HCT116 (cell line): ENCODE data around the gene GAL. TPM values are rescaled to one million over a fixed set of nuclear protein-coding genes. Genes with fewer than 3 reads are reported as not detected.

Source experiments
- ATAC-seq: fragments of 200-7000 bp; cut with Tn5 transposase; 2 replicates; pipeline ENCODE4 v1.9.1; 2020; ENCODE audit warnings: mild to moderate bottlenecking, moderate library complexity
- BruUV-seq: library from RNA; stranded (reverse); fragments of 400-500 nt; replicated peaks from 2 replicates; lab custom pipeline; 2021; lab: Mats Ljungman, UMichigan
- CTCF ChIA-PET: fragments of 300-600 bp; sonication (Branson Sonifier 250); formaldehyde crosslinking; loops from one replicate; lab custom pipeline; 2021; ENCODE audit warnings: antibody characterized with exemption; lab: Charles Lee
- POLR2A ChIA-PET: fragments of 300-600, 350-600 bp; sonication (Branson Sonifier 250); formaldehyde crosslinking; loops from one replicate; lab custom pipeline; 2021; ENCODE audit warnings: antibody characterized with exemption; lab: Charles Lee
- RAD21 ChIA-PET, 2 experiments: fragments of 300-600 bp; sonication (Branson Sonifier 250); formaldehyde crosslinking; loops; one replicate each; lab custom pipeline; 2023; ENCODE audit warnings: low total read pairs in 2 of 2; ENCODE audit not compliant: uncharacterized antibody in 2 of 2, unreplicated experiment in 2 of 2, low non-redundant PET in 1 of 2; lab: Charles Lee
- DNase-seq: peaks from one replicate; pipeline ENCODE4 v3.0.0-alpha.2; 2010; ENCODE audit warnings: low read depth, low spot score
- H2AFZ ChIP-seq: fragments of 200-600 bp; shearing (Covaris generic), sonication (generic); 2 replicates; pipeline ENCODE4 v1.6.1; 2017; ENCODE audit warnings: low read depth, mixed run types, mixed read lengths, antibody characterized with exemption, low read length; ENCODE audit not compliant: poor library complexity, severe bottlenecking
- H3K27ac ChIP-seq: 2 replicates; pipeline ENCODE4 v1.5.1; 2012; ENCODE audit warnings: low read depth, low read length
- H3K27me3 ChIP-seq: fragments of 200-600 bp; sonication (generic); 2 replicates; pipeline ENCODE4 v1.6.1; 2016; ENCODE audit warnings: mixed run types, low read length, mixed read lengths; ENCODE audit not compliant: insufficient read depth
- H3K36me3 ChIP-seq, 2 experiments: fragments of 200-500 bp in 1 of 2; fragments of 200-600 bp in 1 of 2; sonication (Bioruptor generic) in 1 of 2; sonication (generic) in 1 of 2; 2 replicates each; pipeline versions ENCODE4 v1.5.1 to v1.6.1; 2014 to 2016; ENCODE audit warnings: low read length in 2 of 2, inconsistent platforms in 1 of 2, mixed read lengths in 1 of 2, mixed run types in 1 of 2; ENCODE audit not compliant: insufficient read depth in 2 of 2, control insufficient read depth in 1 of 2
- H3K4me1 ChIP-seq, 2 experiments: fragments of 200-600 bp in 1 of 2; sonication (generic) in 1 of 2; 2 replicates each; pipeline versions ENCODE4 v1.5.1 to v1.6.1; 2012 to 2017; ENCODE audit warnings: low read length in 2 of 2, inconsistent platforms in 1 of 2, mild to moderate bottlenecking in 1 of 2, mixed read lengths in 1 of 2, mixed run types in 1 of 2, moderate library complexity in 1 of 2; ENCODE audit not compliant: insufficient read depth in 2 of 2, control insufficient read depth in 1 of 2
- H3K4me2 ChIP-seq: fragments of 200-600 bp; sonication (generic); 2 replicates; pipeline ENCODE4 v1.6.1; 2017; ENCODE audit warnings: mixed run types, low read length, mixed read lengths
- H3K4me3 ChIP-seq, 2 experiments: fragments of 200-600 bp in 1 of 2; sonication (generic) in 1 of 2; replicated peaks in 1 of 2; 2 replicates each; pipeline ENCODE4 v1.5.1; 2011 to 2016; ENCODE audit warnings: low read length in 2 of 2, control low read depth in 1 of 2, low read depth in 1 of 2, mild to moderate bottlenecking in 1 of 2, mixed read lengths in 1 of 2, mixed run types in 1 of 2
- H3K79me2 ChIP-seq: fragments of 200-600 bp; sonication (generic); 2 replicates; pipeline ENCODE4 v1.6.1; 2017; ENCODE audit warnings: mild to moderate bottlenecking, mixed run types, low read length, moderate library complexity, mixed read lengths; ENCODE audit not compliant: insufficient read depth
- H3K9ac ChIP-seq: fragments of 200-600 bp; sonication (generic); 2 replicates; pipeline ENCODE4 v1.6.1; 2016; ENCODE audit warnings: low read length, mixed read lengths
- H3K9me2 ChIP-seq: fragments of 200-600 bp; sonication (generic), shearing (Covaris generic); 2 replicates; pipeline ENCODE4 v1.6.1; 2017; ENCODE audit warnings: mixed run types, mild to moderate bottlenecking, moderate library complexity; ENCODE audit not compliant: insufficient read depth
- H3K9me3 ChIP-seq, 2 experiments: fragments of 200-500 bp in 1 of 2; fragments of 200-600 bp in 1 of 2; sonication (Bioruptor generic) in 1 of 2; sonication (generic) in 1 of 2; 2 replicates each; pipeline ENCODE4 v1.6.1; 2014 to 2017; ENCODE audit warnings: low read length in 2 of 2, mixed read lengths in 2 of 2, inconsistent platforms in 1 of 2, low read depth in 1 of 2, mild to moderate bottlenecking in 1 of 2, mixed run types in 1 of 2, moderate library complexity in 1 of 2; ENCODE audit not compliant: control insufficient read depth in 1 of 2, insufficient read depth in 1 of 2
- H4K20me1 ChIP-seq: fragments of 200-600 bp; sonication (generic), shearing (Covaris generic); 2 replicates; pipeline ENCODE4 v1.6.1; 2017; ENCODE audit warnings: mixed run types, mild to moderate bottlenecking, moderate library complexity; ENCODE audit not compliant: insufficient read depth
- CBX3 ChIP-seq: IDR thresholded peaks from 2 replicates; pipeline ENCODE4 v1.6.1; 2012; ENCODE audit warnings: low read depth
- CEBPB ChIP-seq: IDR thresholded peaks from 2 replicates; pipeline ENCODE4 v1.6.1; 2012; ENCODE audit warnings: low read depth
- EGR1 ChIP-seq: IDR thresholded peaks from 2 replicates; pipeline ENCODE4 v1.6.1; 2012; ENCODE audit warnings: low read depth
- ELF1 ChIP-seq: IDR thresholded peaks from 2 replicates; pipeline ENCODE4 v1.6.1; 2012; ENCODE audit warnings: low read depth, borderline replicate concordance
- JUND ChIP-seq: IDR thresholded peaks from 2 replicates; pipeline ENCODE4 v1.6.1; 2012
- POLR2AphosphoS5 ChIP-seq: IDR thresholded peaks from 2 replicates; pipeline ENCODE4 v1.6.1; 2011; ENCODE audit warnings: mild to moderate bottlenecking, low read depth, low read length, moderate library complexity
- RAD21 ChIP-seq: IDR thresholded peaks from 2 replicates; pipeline ENCODE4 v1.6.1; 2012; ENCODE audit warnings: low read depth, mild to moderate bottlenecking
- SP1 ChIP-seq: IDR thresholded peaks from 2 replicates; pipeline ENCODE4 v1.6.1; 2012; ENCODE audit warnings: low read depth
- SRF ChIP-seq: IDR thresholded peaks from 2 replicates; pipeline ENCODE4 v1.6.1; 2012; ENCODE audit warnings: low read depth
- TCF7L2 ChIP-seq: IDR thresholded peaks from 2 replicates; pipeline ENCODE4 v1.7.0; 2011; ENCODE audit warnings: borderline replicate concordance, inconsistent platforms; ENCODE audit not compliant: insufficient read depth, insufficient read length; ENCODE audit errors: extremely low read depth
- ZNF274 ChIP-seq: fragments of 200-500 bp; sonication (Bioruptor generic); IDR thresholded peaks from 2 replicates; pipeline ENCODE4 v1.6.1; 2014; ENCODE audit warnings: mild to moderate bottlenecking, low read depth, low read length, inconsistent platforms
- intact Hi-C: fragments of 100-400 bp; cut with micrococcal nuclease; formaldehyde crosslinking; loops from 2 replicates; pipeline ENCODE4 v1.10.0; 2022
- total RNA-seq: library from RNA; stranded (reverse); gene quantifications from one replicate; pipeline ENCODE4 v1.2.1, GENCODE V29; 2021; ENCODE audit not compliant: unreplicated experiment
- TF ChIP-seq, protein P1 (sequence below): IDR thresholded peaks from 2 replicates; pipeline ENCODE4 v1.6.1; 2012
- TF ChIP-seq, protein P2 (sequence below): IDR thresholded peaks from 2 replicates; pipeline ENCODE4 v1.6.1; 2012
- TF ChIP-seq, protein P3 (sequence below): IDR thresholded peaks from 2 replicates; pipeline ENCODE4 v1.6.1; 2011; ENCODE audit warnings: mild to moderate bottlenecking, low read length, moderate library complexity; ENCODE audit not compliant: insufficient replicate concordance; ENCODE audit errors: extremely low read depth

GAL gene
- total RNA-seq, 1 experiment from 2014 or later = 83.1 TPM

DNA sequence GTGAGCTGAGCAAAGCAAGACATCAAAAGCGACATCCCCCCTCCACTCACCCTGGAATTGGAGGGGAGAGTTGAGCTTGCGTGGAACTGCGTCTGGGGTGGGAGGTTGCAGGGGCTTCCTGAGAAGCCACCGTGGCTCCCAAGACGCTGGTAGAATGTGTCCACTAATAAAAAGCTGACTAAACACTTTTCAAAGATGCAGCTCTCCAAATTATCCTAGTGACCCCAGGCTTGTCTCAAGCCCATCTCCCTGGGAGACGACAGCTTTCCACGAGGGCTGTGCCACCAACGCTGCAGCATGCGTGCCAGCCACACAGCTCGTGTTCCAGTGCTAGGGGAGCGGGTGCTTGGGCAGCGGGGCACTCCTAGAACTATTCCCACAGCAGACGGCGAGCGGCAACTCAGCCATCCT is 6.3 kb upstream of the GAL start:
- ATAC-seq (no peak), DNase-seq (no peak)
- no peaks in the 10 kb centered on the region for H3K9me2 ChIP-seq
- H2AFZ ChIP-seq = no peak overlapping the region
- H3K36me3 ChIP-seq = no peaks in the 10 kb centered on the region
- TF ChIP-seq, protein P1, sequence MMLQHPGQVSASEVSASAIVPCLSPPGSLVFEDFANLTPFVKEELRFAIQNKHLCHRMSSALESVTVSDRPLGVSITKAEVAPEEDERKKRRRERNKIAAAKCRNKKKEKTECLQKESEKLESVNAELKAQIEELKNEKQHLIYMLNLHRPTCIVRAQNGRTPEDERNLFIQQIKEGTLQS = no peak
- TF ChIP-seq ZNF274 (no peak), POLR2AphosphoS5 (no peak), SP1 (no peak), CBX3 (no peak), SRF (no peak), RAD21 (no peak), JUND (no peak), TCF7L2 (no peak), ELF1 (no peak), EGR1 (no peak), CEBPB (no peak)
- TF ChIP-seq, protein P2, sequence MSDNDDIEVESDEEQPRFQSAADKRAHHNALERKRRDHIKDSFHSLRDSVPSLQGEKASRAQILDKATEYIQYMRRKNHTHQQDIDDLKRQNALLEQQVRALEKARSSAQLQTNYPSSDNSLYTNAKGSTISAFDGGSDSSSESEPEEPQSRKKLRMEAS = no peak
- TF ChIP-seq, protein P3, sequence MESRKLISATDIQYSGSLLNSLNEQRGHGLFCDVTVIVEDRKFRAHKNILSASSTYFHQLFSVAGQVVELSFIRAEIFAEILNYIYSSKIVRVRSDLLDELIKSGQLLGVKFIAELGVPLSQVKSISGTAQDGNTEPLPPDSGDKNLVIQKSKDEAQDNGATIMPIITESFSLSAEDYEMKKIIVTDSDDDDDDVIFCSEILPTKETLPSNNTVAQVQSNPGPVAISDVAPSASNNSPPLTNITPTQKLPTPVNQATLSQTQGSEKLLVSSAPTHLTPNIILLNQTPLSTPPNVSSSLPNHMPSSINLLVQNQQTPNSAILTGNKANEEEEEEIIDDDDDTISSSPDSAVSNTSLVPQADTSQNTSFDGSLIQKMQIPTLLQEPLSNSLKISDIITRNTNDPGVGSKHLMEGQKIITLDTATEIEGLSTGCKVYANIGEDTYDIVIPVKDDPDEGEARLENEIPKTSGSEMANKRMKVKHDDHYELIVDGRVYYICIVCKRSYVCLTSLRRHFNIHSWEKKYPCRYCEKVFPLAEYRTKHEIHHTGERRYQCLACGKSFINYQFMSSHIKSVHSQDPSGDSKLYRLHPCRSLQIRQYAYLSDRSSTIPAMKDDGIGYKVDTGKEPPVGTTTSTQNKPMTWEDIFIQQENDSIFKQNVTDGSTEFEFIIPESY = no peak
- no peaks in the 10 kb centered on the region for H3K79me2 ChIP-seq
- no peaks in the 10 kb centered on the region for H3K27me3 ChIP-seq
- CTCF ChIA-PET = no interaction called here
- RAD21 ChIA-PET = interaction anchor here in 1 of 2 experiments (0.6 kb wide), 1 partner anchor 49 kb away, joined by 3 read pairs; no protein-coding TSS in a partner anchor
- no peak overlapping the region for H3K4me2 ChIP-seq
- H3K9me3 ChIP-seq = peaks cover 0 to 3% of the 10 kb centered on the region in 2 experiments; a peak in 1 of 4 replicates
- peaks cover 13 to 25% of the 10 kb centered on the region in 2 experiments for H3K4me1 ChIP-seq
- intact Hi-C loops = no loop called here
- POLR2A ChIA-PET = interaction anchor here (1.6 kb wide), 1 partner anchor 13 kb away, joined by 5 read pairs; no protein-coding TSS in a partner anchor
- no peak overlapping the region for H3K9ac ChIP-seq
- no peak overlapping the region for H3K27ac ChIP-seq
- H3K4me3 ChIP-seq = no peak overlapping the region
- no peaks in the 10 kb centered on the region for H4K20me1 ChIP-seq
- BruUV-seq = no TSS peak
